ENCODE results near the gene RAI1. TPM values are rescaled to one million over a fixed set of nuclear protein-coding genes. Genes with fewer than 3 reads are reported as not detected.

RAI1 gene
- total and polyA plus RNA-seq, 10 of the 15 experiments (the other 5 are each of a cell fraction or from before 2014, with no cell fraction given), result 0.66 to 37.7 (median 6.0) TPM

GRCh38 chr17:17762744-17763105 lies 81.5 kb downstream of the RAI1 start (continued):
- TF ChIP-seq SPI1 (IDR thresholded peaks at IDR 0.05; ENCODE audit: borderline replicate concordance, insufficient read depth, low read depth, low read length), result no peak

GRCh38 chr17:17763136-17763535 lies 81.9 kb downstream of the RAI1 start:
- no peak overlapping the region for H3K27ac ChIP-seq (ENCODE audit: control insufficient read depth, insufficient read depth)
- no peaks in the 10 kb centered on the region for H3K9me3 ChIP-seq (replicated peaks; ENCODE audit: control insufficient read depth, insufficient read depth, low read length)
- ATAC-seq, result no peak
- DNase-seq (ENCODE audit: low read depth, low spot score), result no peak
- no peak overlapping the region for H3K4me3 ChIP-seq
- ChIA-PET CTCF (interaction anchor here (1.5 kb wide), 1 partner anchor 13 kb away, joined by 3 read pairs; no protein-coding TSS in a partner anchor), POLR2A (interaction anchor here (0.6 kb wide), 1 partner anchor 382 kb away, joined by 6 read pairs; no protein-coding TSS in a partner anchor), RAD21 (ENCODE audit: unreplicated experiment) (interaction anchor here (0.5 to 1.0 kb wide), 2 partner anchors 22 to 87 kb away, joined by 3 read pairs; no protein-coding TSS in a partner anchor), SMC1A (ENCODE audit: uncharacterized antibody, unreplicated experiment) (interaction anchor here (0.6 to 1.2 kb wide), 3 partner anchors 48 to 84 kb away, joined by 3 read pairs; no protein-coding TSS in a partner anchor)
- in situ Hi-C loops (cut with MboI), result no loop called here
- FAIRE-seq, result no peak
- no TSS peak for BruUV-seq (replicated peaks)
- no peak overlapping the region for H2AFZ ChIP-seq (ENCODE audit: control insufficient read depth, low read depth, low read length)
- no peak overlapping the region for H3K9ac ChIP-seq (ENCODE audit: control insufficient read depth, insufficient read depth, low read length)
- peaks cover 0 to 13% of the 10 kb centered on the region in 2 experiments; a peak in 2 of 4 replicates for H3K36me3 ChIP-seq (ENCODE audit: control insufficient read depth in 2 of 2, insufficient read depth in 2 of 2, low read length in 1 of 2)
- TF ChIP-seq ZBTB33 (IDR thresholded peaks at IDR 0.05) (no peak), TCF3 (IDR thresholded peaks at IDR 0.05; ENCODE audit: borderline replicate concordance, insufficient read depth, low read depth, low read length) (no peak), BCL3 (IDR thresholded peaks at IDR 0.05; ENCODE audit: borderline replicate concordance, insufficient read depth, low read depth, low read length, poor library complexity, severe bottlenecking) (no peak)
- 97% methylated on average over 9 of the region's 9 CpGs for WGBS (ENCODE audit: insufficient coverage, insufficient replicate concordance, low lambda C conversion rate, missing lambda C conversion rate)
- no peak overlapping the region for H3K4me2 ChIP-seq (ENCODE audit: control insufficient read depth, insufficient read depth)
- no peaks in the 10 kb centered on the region; the same call in 1 of the 2 replicates for H4K20me1 ChIP-seq (ENCODE audit: control insufficient read depth, insufficient read depth)
- intact Hi-C loops (cut with micrococcal nuclease; ENCODE audit: unreplicated experiment), result no loop called here
- no peaks in the 10 kb centered on the region; the same call in 1 of the 2 replicates for H3K79me2 ChIP-seq (ENCODE audit: control insufficient read depth, insufficient read depth, low read length)
- peaks cover 18% of the 10 kb centered on the region for H3K4me1 ChIP-seq (ENCODE audit: control insufficient read depth, insufficient read depth, low read length)
- no peaks in the 10 kb centered on the region for H3K27me3 ChIP-seq (replicated peaks in 1 of 2; ENCODE audit: control insufficient read depth in 2 of 2, insufficient read depth in 2 of 2, low read length in 1 of 2)
